GM12872 (cell line): Measurements from ENCODE around the gene TAAR8.

Source experiments
- TF ChIP-seq, protein P1 (sequence below): IDR thresholded peaks from 3 replicates; pipeline ENCODE4 v1.5.1; 2011; ENCODE audit warnings: low read depth, mild to moderate bottlenecking, low read length, moderate library complexity; ENCODE audit not compliant: insufficient read depth

TAAR8 gene

DNA sequence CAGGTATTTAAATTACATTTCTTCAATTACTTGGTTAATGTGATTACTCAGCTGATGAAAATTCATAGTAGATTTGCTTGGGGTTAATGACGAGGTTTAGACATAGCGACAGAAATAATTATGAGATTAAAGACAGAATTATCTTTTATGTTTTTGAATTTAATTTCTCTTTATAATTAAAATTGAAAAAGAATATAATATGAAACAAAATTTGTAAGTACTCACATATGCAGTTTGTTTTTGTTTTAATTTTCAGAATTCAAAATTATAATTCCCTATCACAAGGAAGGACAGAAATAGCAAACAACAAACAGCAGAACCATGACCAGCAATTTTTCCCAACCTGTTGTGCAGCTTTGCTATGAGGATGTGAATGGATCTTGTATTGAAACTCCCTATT lies at the start of gene TAAR8:
Gene TAAR8 (plus strand): TSS at position 301 of the 400 bp plus-strand sequence. CDS start 21 bp downstream, at position 322.
- TF ChIP-seq, protein P1, sequence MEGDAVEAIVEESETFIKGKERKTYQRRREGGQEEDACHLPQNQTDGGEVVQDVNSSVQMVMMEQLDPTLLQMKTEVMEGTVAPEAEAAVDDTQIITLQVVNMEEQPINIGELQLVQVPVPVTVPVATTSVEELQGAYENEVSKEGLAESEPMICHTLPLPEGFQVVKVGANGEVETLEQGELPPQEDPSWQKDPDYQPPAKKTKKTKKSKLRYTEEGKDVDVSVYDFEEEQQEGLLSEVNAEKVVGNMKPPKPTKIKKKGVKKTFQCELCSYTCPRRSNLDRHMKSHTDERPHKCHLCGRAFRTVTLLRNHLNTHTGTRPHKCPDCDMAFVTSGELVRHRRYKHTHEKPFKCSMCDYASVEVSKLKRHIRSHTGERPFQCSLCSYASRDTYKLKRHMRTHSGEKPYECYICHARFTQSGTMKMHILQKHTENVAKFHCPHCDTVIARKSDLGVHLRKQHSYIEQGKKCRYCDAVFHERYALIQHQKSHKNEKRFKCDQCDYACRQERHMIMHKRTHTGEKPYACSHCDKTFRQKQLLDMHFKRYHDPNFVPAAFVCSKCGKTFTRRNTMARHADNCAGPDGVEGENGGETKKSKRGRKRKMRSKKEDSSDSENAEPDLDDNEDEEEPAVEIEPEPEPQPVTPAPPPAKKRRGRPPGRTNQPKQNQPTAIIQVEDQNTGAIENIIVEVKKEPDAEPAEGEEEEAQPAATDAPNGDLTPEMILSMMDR, result no peak

- TF ChIP-seq, protein P1, result no peak
Measured at GRCh38 chr6:132504757-132505156, 47.7 kb upstream of the TAAR8 start.

GRCh38 chr6:132505158-132505557 lies 47.3 kb upstream of the TAAR8 start:
- TF ChIP-seq, protein P1, result no peak

DNA sequence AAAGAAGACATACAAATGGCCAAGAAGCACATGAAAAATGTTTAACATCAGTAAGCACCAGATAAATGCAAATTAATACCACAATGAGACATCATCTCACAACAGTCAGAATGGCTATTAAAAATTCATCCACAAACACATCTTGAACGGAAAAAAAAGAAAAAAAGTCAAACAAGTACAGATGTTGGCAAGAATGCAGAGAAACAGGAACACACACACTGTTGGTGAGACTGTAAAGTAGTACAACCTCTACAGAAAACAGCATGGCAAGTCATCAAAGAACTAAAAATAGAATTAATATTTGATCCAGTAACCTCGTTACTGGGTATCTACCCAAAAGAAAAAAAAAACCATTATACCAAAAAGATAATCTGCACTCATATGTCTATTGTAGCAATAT lies 46.0 kb upstream of the TAAR8 start:
- TF ChIP-seq, protein P1, result no peak

- TF ChIP-seq, protein P1, result no peak
Measured at GRCh38 chr6:132506869-132507808, 45.3 kb upstream of the TAAR8 start.

DNA sequence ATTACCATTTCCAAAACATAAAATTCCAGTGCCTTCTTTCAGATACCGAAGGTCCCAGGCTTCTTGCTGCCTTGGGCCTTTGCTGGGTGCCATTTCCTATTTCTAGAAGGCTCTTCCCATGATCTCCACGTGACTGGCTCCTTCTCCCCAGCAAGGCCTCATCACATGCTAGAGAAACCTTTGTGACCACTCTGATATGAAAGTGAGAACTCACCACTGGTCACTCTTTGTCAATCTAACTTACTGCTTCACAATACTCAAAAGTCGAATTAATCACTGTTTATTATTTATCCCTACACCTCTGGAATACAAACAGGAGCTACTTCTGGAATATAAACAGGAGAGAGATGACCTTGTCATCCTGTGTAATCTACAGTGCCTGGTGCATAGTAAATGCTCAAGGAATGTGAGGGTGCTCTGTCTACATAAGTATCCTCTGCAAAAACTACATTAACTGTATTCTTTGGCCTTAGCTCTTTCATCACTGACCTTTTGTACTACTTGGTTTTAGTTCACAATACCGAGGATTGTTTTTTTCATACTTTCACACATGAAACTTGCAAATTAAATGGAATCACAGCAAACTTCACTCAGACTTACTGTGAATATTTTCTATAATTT lies 41.2 kb upstream of the TAAR8 start:
- TF ChIP-seq, protein P1, result no peak

DNA sequence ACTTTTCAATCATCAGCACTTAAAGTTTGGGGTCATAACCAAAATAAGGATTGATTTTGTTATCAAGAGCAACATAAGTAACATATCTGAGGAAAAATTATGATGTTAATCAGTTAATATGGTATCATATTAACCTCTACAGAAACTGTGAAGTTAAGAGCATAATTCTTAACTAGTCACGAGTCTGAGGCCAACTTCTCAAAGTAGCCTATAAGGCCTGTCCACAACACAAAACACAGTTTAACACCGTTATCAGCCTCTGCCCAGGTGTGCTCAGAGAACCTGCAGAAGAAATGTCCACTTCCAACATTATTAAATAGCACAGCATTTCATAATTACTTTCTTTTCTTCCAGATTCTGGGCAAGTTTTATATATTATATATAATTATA lies 40.6 kb upstream of the TAAR8 start:
- TF ChIP-seq, protein P1, result no peak
